ENCODE results near the gene MEGF11. TPM values are rescaled to one million over a fixed set of nuclear protein-coding genes. Genes with fewer than 3 reads are reported as not detected.

The MEGF11 gene
- total and polyA plus RNA-seq, 10 donors = 0.02 to 0.61 (median 0.23) TPM; not detected in 4

- H3K9me3 ChIP-seq = no peaks in the 10 kb centered on the region
- peaks cover 0 to 19% (median 1%) of the 10 kb centered on the region in 6 donors for H3K4me1 ChIP-seq
- peaks cover 0 to 18% (median 0%) of the 10 kb centered on the region in 7 donors for H3K27me3 ChIP-seq (replicated peaks in 1 of 7)
- no peak for DNase-seq
- no peak overlapping the region for H3K4me3 ChIP-seq
- H3K36me3 ChIP-seq = no peaks in the 10 kb centered on the region
- intact Hi-C loops (cut with DNase I; ENCODE audit: low total_unique reads) = no loop called here
- no peak overlapping the region for H3K27ac ChIP-seq
- TF ChIP-seq POLR2AphosphoS5 (IDR thresholded peaks at IDR 0.05) = no peak
- TF ChIP-seq, protein P1, sequence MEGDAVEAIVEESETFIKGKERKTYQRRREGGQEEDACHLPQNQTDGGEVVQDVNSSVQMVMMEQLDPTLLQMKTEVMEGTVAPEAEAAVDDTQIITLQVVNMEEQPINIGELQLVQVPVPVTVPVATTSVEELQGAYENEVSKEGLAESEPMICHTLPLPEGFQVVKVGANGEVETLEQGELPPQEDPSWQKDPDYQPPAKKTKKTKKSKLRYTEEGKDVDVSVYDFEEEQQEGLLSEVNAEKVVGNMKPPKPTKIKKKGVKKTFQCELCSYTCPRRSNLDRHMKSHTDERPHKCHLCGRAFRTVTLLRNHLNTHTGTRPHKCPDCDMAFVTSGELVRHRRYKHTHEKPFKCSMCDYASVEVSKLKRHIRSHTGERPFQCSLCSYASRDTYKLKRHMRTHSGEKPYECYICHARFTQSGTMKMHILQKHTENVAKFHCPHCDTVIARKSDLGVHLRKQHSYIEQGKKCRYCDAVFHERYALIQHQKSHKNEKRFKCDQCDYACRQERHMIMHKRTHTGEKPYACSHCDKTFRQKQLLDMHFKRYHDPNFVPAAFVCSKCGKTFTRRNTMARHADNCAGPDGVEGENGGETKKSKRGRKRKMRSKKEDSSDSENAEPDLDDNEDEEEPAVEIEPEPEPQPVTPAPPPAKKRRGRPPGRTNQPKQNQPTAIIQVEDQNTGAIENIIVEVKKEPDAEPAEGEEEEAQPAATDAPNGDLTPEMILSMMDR (IDR thresholded peaks at IDR 0.05 in 8 of 11, conservative IDR thresholded peaks at IDR 0.05 in 3 of 11) = no peak
- TF ChIP-seq POLR2A (IDR thresholded peaks at IDR 0.05) = no peak
- 71 to 84% (median 78%) methylated on average over 10 of the region's 10 CpGs for WGBS, 5 donors
These were observed 120.2 kb downstream of the MEGF11 start for GRCh38 chr15:66133247-66133885.

DNA sequence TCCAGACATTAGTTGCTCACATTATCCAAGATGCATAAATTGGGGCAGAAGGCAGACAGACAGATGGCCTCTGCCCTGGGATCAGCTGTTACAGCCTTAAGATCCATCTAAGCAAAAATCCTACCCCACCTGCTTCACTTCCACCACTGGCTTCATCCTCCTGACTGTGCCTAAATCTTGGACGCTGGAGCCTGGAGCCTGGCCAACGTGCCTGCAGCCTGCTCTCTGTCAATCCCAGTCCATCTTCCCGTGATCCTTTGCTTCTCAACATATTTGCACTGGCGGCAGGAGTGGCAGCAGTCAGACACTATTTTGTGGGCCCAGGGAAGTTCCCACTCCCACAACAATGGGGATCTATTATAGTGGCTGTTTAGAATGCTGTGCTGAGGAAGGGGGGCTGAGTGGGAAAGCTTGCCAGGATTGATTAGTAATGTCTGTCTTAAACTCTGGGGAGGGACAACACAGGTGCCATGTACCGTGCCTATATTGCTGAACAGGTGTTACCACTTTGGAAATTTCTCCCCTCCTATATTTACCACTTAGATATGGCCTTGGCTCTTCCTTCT lies 121.2 kb downstream of the MEGF11 start:
- Histone ChIP-seq H3K4me1 (peaks cover 0 to 13% (median 0%) of the 10 kb centered on the region in 6 donors), H3K27me3 (replicated peaks in 1 of 7) (peaks cover 0 to 28% (median 0%) of the 10 kb centered on the region in 7 donors), H3K4me3 (no peak overlapping the region), H3K36me3 (no peaks in the 10 kb centered on the region), H3K9me3 (no peaks in the 10 kb centered on the region), H3K27ac (no peak overlapping the region)
- no peak for TF ChIP-seq POLR2A (IDR thresholded peaks at IDR 0.05)
- no peak for TF ChIP-seq POLR2AphosphoS5 (IDR thresholded peaks at IDR 0.05)
- TF ChIP-seq, protein P1 (IDR thresholded peaks at IDR 0.05 in 8 of 11, conservative IDR thresholded peaks at IDR 0.05 in 3 of 11) = no peak
- 61 to 79% (median 71%) methylated on average over 5 of the region's 5 CpGs for WGBS, 5 donors
- no peak for DNase-seq
- intact Hi-C loops (cut with DNase I; ENCODE audit: low total_unique reads) = no loop called here

- intact Hi-C loops (cut with DNase I; ENCODE audit: low total_unique reads) = no loop called here
- DNase-seq = no peak
These were observed 121.7 kb downstream of the MEGF11 start for GRCh38 chr15:66131831-66132230.

DNA sequence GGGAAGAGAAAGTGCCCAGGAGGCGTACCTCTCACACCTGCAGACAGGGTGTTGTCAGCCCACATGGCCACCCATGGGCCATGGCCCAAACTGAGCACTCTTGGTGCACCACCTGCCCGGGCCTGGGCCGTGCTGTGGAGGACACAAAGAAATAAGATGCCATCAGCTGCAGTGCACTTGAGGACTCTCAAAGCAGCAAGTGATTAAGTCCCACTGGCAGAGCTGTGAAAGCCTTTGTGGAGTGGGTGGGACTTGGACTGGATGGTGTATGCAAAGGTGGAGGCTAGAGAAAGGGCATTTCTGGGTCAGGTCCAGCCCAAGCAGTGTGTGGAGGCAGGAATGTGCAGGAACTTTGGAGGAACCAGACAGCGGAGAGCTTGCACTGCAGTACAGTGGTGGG lies 122.3 kb downstream of the MEGF11 start:
- no peak for DNase-seq
- no peak for TF ChIP-seq POLR2AphosphoS5 (IDR thresholded peaks at IDR 0.05)
- TF ChIP-seq, protein P1 (IDR thresholded peaks at IDR 0.05 in 8 of 11, conservative IDR thresholded peaks at IDR 0.05 in 3 of 11) = no peak
- TF ChIP-seq POLR2A (IDR thresholded peaks at IDR 0.05) = no peak
- peaks cover 0 to 39% (median 0%) of the 10 kb centered on the region in 7 donors for H3K27me3 ChIP-seq (replicated peaks in 1 of 7)
- no peak overlapping the region for H3K27ac ChIP-seq
- intact Hi-C loops (cut with DNase I; ENCODE audit: low total_unique reads) = no loop called here
- H3K9me3 ChIP-seq = no peaks in the 10 kb centered on the region
- no peak overlapping the region for H3K4me3 ChIP-seq
- no peaks in the 10 kb centered on the region for H3K36me3 ChIP-seq
- H3K4me1 ChIP-seq = peaks cover 0 to 13% (median 0%) of the 10 kb centered on the region in 6 donors
- 88 to 93% (median 89%) methylated on average over 4 of the region's 4 CpGs for WGBS, 5 donors

More at GRCh38 chr15:66131831-66132230, 121.7 kb downstream of the MEGF11 start:
- no peaks in the 10 kb centered on the region for H3K9me3 ChIP-seq
- no peak for TF ChIP-seq POLR2A (IDR thresholded peaks at IDR 0.05)
- TF ChIP-seq POLR2AphosphoS5 (IDR thresholded peaks at IDR 0.05) = no peak
- peaks cover 0 to 34% (median 0%) of the 10 kb centered on the region in 7 donors for H3K27me3 ChIP-seq (replicated peaks in 1 of 7)
- WGBS, 5 donors = 78 to 93% (median 90%) methylated on average over 6 of the region's 6 CpGs
- no peak overlapping the region for H3K4me3 ChIP-seq
- no peak overlapping the region for H3K27ac ChIP-seq
- H3K4me1 ChIP-seq = peaks cover 0 to 13% (median 0%) of the 10 kb centered on the region in 6 donors
- H3K36me3 ChIP-seq = no peaks in the 10 kb centered on the region
